VCaP (cell line): ENCODE measurements around the gene CSF2.

Experiments used
- H3K27ac ChIP-seq: fragments of 450-650 bp; 2 replicates; pipeline ENCODE4 v1.5.1; 2017
- CTCF ChIP-seq: fragments of 450-650 bp; conservative IDR thresholded peaks from 2 replicates; pipeline ENCODE4 v1.5.1; 2017; ENCODE audit warnings: mild to moderate bottlenecking, moderate library complexity

The CSF2 gene

GRCh38 chr5:132066871-132067270 is 6.7 kb upstream of the CSF2 start:
- no peak for TF ChIP-seq CTCF

GRCh38 chr5:132067451-132067850 is 6.1 kb upstream of the CSF2 start:
- no peak for TF ChIP-seq CTCF

More at GRCh38 chr5:132066871-132067270, 6.7 kb upstream of the CSF2 start:
- no peak overlapping the region for H3K27ac ChIP-seq

GRCh38 chr5:132067941-132068808 is 5.4 kb upstream of the CSF2 start:
- H3K27ac ChIP-seq, result no peak overlapping the region
- TF ChIP-seq CTCF, result no peak

More at GRCh38 chr5:132067451-132067850, 6.1 kb upstream of the CSF2 start:
- H3K27ac ChIP-seq, result no peak overlapping the region

GRCh38 chr5:132069561-132069960 is 4.0 kb upstream of the CSF2 start:
- H3K27ac ChIP-seq, result no peak overlapping the region
- no peak for TF ChIP-seq CTCF

GRCh38 chr5:132069994-132070393 is 3.6 kb upstream of the CSF2 start:
- no peak overlapping the region for H3K27ac ChIP-seq
- no peak for TF ChIP-seq CTCF

GRCh38 chr5:132070460-132071337 is 2.9 kb upstream of the CSF2 start:
- no peak overlapping the region for H3K27ac ChIP-seq
- no peak for TF ChIP-seq CTCF

GRCh38 chr5:132071338-132071707 is 2.3 kb upstream of the CSF2 start:
- no peak overlapping the region for H3K27ac ChIP-seq
- TF ChIP-seq CTCF, result no peak
